ENCODE measurements around the gene PTPRG.

- TF ChIP-seq YY1 (IDR thresholded peaks at IDR 0.05; ENCODE audit: low read depth) (no peak), CREB1 (IDR thresholded peaks at IDR 0.05; ENCODE audit: low read depth) (no peak), TAF1 (IDR thresholded peaks at IDR 0.05; ENCODE audit: low read depth) (no peak), EP300 (IDR thresholded peaks at IDR 0.05; ENCODE audit: borderline replicate concordance) (no peak), REST (IDR thresholded peaks at IDR 0.05; ENCODE audit: low read depth) (no peak), FOXM1 (IDR thresholded peaks at IDR 0.05; ENCODE audit: borderline replicate concordance, low read depth) (no peak), NFIC (IDR thresholded peaks at IDR 0.05) (no peak), MAX (IDR thresholded peaks at IDR 0.05) (no peak), TEAD4 (IDR thresholded peaks at IDR 0.05) (no peak), RAD21 (IDR thresholded peaks at IDR 0.05; ENCODE audit: low read depth) (no peak)
Observed at GRCh38 chr3:61922118-61922517, 360.7 kb downstream of the PTPRG start.
